Effector memory CD8-positive, alpha-beta T cell (primary cell): Measurements from ENCODE around the gene PDE1A.

Experiments
- ATAC-seq: fragments of 150-1000 bp; cut with Tn5 transposase; replicated peaks from 2 replicates; pipeline ENCODE4 v1.10.0; 2021; ENCODE audit warnings: mild to moderate bottlenecking, moderate library complexity
- DNase-seq, 3 experiments: peaks; one replicate each; pipeline ENCODE4 v3.0.0; 2021
- H3K27ac Mint-ChIP-seq, 2 donors: one replicate each; pipeline ENCODE4 v1.8.0; 2022; ENCODE audit warnings: mild to moderate bottlenecking in 2 of 2, mixed read lengths in 2 of 2, moderate library complexity in 2 of 2
- H3K27me3 Mint-ChIP-seq, 2 donors: one replicate each; pipeline ENCODE4 v1.8.0; 2022; ENCODE audit warnings: mixed read lengths in 2 of 2
- H3K36me3 Mint-ChIP-seq: one replicate; pipeline ENCODE4 v1.8.0; 2022; ENCODE audit warnings: mild to moderate bottlenecking, moderate library complexity, mixed read lengths; ENCODE audit not compliant: insufficient read depth
- H3K4me1 Mint-ChIP-seq, 2 donors: one replicate each; pipeline ENCODE4 v1.8.0; 2022; ENCODE audit warnings: low read depth in 2 of 2, mixed read lengths in 2 of 2
- H3K4me3 Mint-ChIP-seq, 2 donors: one replicate each; pipeline ENCODE4 v1.8.0; 2022; ENCODE audit warnings: mild to moderate bottlenecking in 2 of 2, mixed read lengths in 2 of 2, moderate library complexity in 2 of 2
- H3K9me3 Mint-ChIP-seq, 2 donors: one replicate each; pipeline ENCODE4 v1.8.0; 2022; ENCODE audit warnings: mixed read lengths in 2 of 2

Gene PDE1A

GRCh38 chr2:182182436-182182835 is 244.4 kb downstream of the PDE1A start:
- Mint-ChIP-seq H3K9me3 (no peaks in the 10 kb centered on the region), H3K4me1 (no peaks in the 10 kb centered on the region), H3K4me3 (no peak overlapping the region), H3K36me3 (no peaks in the 10 kb centered on the region), H3K27me3 (peaks cover 6 to 14% of the 10 kb centered on the region in 2 donors), H3K27ac (no peak overlapping the region)
- ATAC-seq, result no peak
- DNase-seq, result no peak

- Mint-ChIP-seq H3K27me3 (peaks cover 6 to 14% of the 10 kb centered on the region in 2 donors), H3K9me3 (no peaks in the 10 kb centered on the region), H3K4me3 (no peak overlapping the region), H3K36me3 (no peaks in the 10 kb centered on the region), H3K27ac (no peak overlapping the region), H3K4me1 (no peaks in the 10 kb centered on the region)
- DNase-seq (no peak), ATAC-seq (no peak)
Measured at GRCh38 chr2:182181381-182181780, 245.5 kb downstream of the PDE1A start.

GRCh38 chr2:182179176-182179575 is 247.7 kb downstream of the PDE1A start:
- Mint-ChIP-seq H3K4me1 (no peaks in the 10 kb centered on the region), H3K9me3 (no peaks in the 10 kb centered on the region), H3K27me3 (peaks cover 6 to 14% of the 10 kb centered on the region in 2 donors), H3K4me3 (no peak overlapping the region), H3K36me3 (no peaks in the 10 kb centered on the region), H3K27ac (no peak overlapping the region)
- ATAC-seq (no peak), DNase-seq (no peak)

GRCh38 chr2:182173944-182174622 is 252.8 kb downstream of the PDE1A start:
- Mint-ChIP-seq H3K4me1 (no peaks in the 10 kb centered on the region), H3K27me3 (peaks cover 5 to 6% of the 10 kb centered on the region in 2 donors), H3K27ac (no peak overlapping the region), H3K9me3 (no peaks in the 10 kb centered on the region), H3K36me3 (no peaks in the 10 kb centered on the region), H3K4me3 (no peak overlapping the region)
- no peak for ATAC-seq
- no peak for DNase-seq

- no peak overlapping the region for H3K27ac Mint-ChIP-seq
- H3K36me3 Mint-ChIP-seq, result no peaks in the 10 kb centered on the region
- H3K9me3 Mint-ChIP-seq, result no peaks in the 10 kb centered on the region
- H3K4me1 Mint-ChIP-seq, result no peaks in the 10 kb centered on the region
- ATAC-seq (no peak), DNase-seq (no peak)
- no peaks in the 10 kb centered on the region for H3K27me3 Mint-ChIP-seq
- no peak overlapping the region for H3K4me3 Mint-ChIP-seq
Measured at GRCh38 chr2:182170341-182170740, 256.5 kb downstream of the PDE1A start.

GRCh38 chr2:182167882-182168281 is 259.0 kb downstream of the PDE1A start:
- Mint-ChIP-seq H3K36me3 (no peaks in the 10 kb centered on the region), H3K4me3 (no peak overlapping the region), H3K9me3 (no peaks in the 10 kb centered on the region), H3K4me1 (no peaks in the 10 kb centered on the region), H3K27ac (no peak overlapping the region), H3K27me3 (no peaks in the 10 kb centered on the region)
- ATAC-seq, result no peak
- DNase-seq, result no peak

- Mint-ChIP-seq H3K27me3 (no peaks in the 10 kb centered on the region), H3K4me1 (no peaks in the 10 kb centered on the region), H3K27ac (no peak overlapping the region), H3K9me3 (no peaks in the 10 kb centered on the region), H3K4me3 (no peak overlapping the region), H3K36me3 (no peaks in the 10 kb centered on the region)
- DNase-seq, result no peak
- ATAC-seq, result no peak
Measured at GRCh38 chr2:182166841-182167240, 260.0 kb downstream of the PDE1A start.

GRCh38 chr2:182166406-182166805 is 260.4 kb downstream of the PDE1A start:
- no peaks in the 10 kb centered on the region for H3K4me1 Mint-ChIP-seq
- DNase-seq (no peak), ATAC-seq (no peak)
- H3K36me3 Mint-ChIP-seq, result no peaks in the 10 kb centered on the region
- no peak overlapping the region for H3K27ac Mint-ChIP-seq
- H3K27me3 Mint-ChIP-seq, result no peaks in the 10 kb centered on the region
- H3K9me3 Mint-ChIP-seq, result no peaks in the 10 kb centered on the region
- H3K4me3 Mint-ChIP-seq, result no peak overlapping the region

GRCh38 chr2:182165202-182165601 is 261.6 kb downstream of the PDE1A start:
- H3K27ac Mint-ChIP-seq, result no peak overlapping the region
- no peak overlapping the region for H3K4me3 Mint-ChIP-seq
- no peak for DNase-seq
- H3K27me3 Mint-ChIP-seq, result no peaks in the 10 kb centered on the region
- no peaks in the 10 kb centered on the region for H3K36me3 Mint-ChIP-seq
- H3K4me1 Mint-ChIP-seq, result no peaks in the 10 kb centered on the region
- no peak for ATAC-seq
- H3K9me3 Mint-ChIP-seq, result no peaks in the 10 kb centered on the region

GRCh38 chr2:182164686-182165085 is 262.1 kb downstream of the PDE1A start:
- H3K4me1 Mint-ChIP-seq, result no peaks in the 10 kb centered on the region
- no peak for ATAC-seq
- no peaks in the 10 kb centered on the region for H3K27me3 Mint-ChIP-seq
- DNase-seq, result no peak
- no peak overlapping the region for H3K27ac Mint-ChIP-seq
- no peaks in the 10 kb centered on the region for H3K36me3 Mint-ChIP-seq
- no peaks in the 10 kb centered on the region for H3K9me3 Mint-ChIP-seq
- H3K4me3 Mint-ChIP-seq, result no peak overlapping the region

GRCh38 chr2:182163878-182164277 is 263.0 kb downstream of the PDE1A start:
- Mint-ChIP-seq H3K27me3 (no peaks in the 10 kb centered on the region), H3K4me3 (no peak overlapping the region), H3K27ac (no peak overlapping the region), H3K4me1 (no peaks in the 10 kb centered on the region), H3K36me3 (no peaks in the 10 kb centered on the region), H3K9me3 (no peaks in the 10 kb centered on the region)
- DNase-seq, result no peak
- no peak for ATAC-seq

- Mint-ChIP-seq H3K9me3 (no peaks in the 10 kb centered on the region), H3K27me3 (peaks cover 0 to 4% of the 10 kb centered on the region in 2 donors), H3K27ac (no peak overlapping the region), H3K4me3 (no peak overlapping the region), H3K36me3 (no peaks in the 10 kb centered on the region), H3K4me1 (no peaks in the 10 kb centered on the region)
- DNase-seq (no peak), ATAC-seq (no peak)
Measured at GRCh38 chr2:182148344-182148743, 278.5 kb downstream of the PDE1A start.

GRCh38 chr2:182144776-182145165 is 282.1 kb downstream of the PDE1A start:
- Mint-ChIP-seq H3K27ac (no peak overlapping the region), H3K9me3 (no peaks in the 10 kb centered on the region), H3K27me3 (no peaks in the 10 kb centered on the region), H3K4me3 (no peak overlapping the region), H3K4me1 (no peaks in the 10 kb centered on the region), H3K36me3 (no peaks in the 10 kb centered on the region)
- ATAC-seq, result no peak
- no peak for DNase-seq

- no peaks in the 10 kb centered on the region for H3K4me1 Mint-ChIP-seq
- no peaks in the 10 kb centered on the region for H3K27me3 Mint-ChIP-seq
- ATAC-seq (no peak), DNase-seq (no peak)
- no peaks in the 10 kb centered on the region for H3K9me3 Mint-ChIP-seq
- no peaks in the 10 kb centered on the region for H3K36me3 Mint-ChIP-seq
- no peak overlapping the region for H3K4me3 Mint-ChIP-seq
- no peak overlapping the region for H3K27ac Mint-ChIP-seq
Measured at GRCh38 chr2:182144041-182144775, 282.6 kb downstream of the PDE1A start.
